Esophagus muscularis mucosa (tissue), 4 donors: ENCODE measurements around the gene UST. TPM values are rescaled to one million over a fixed set of nuclear protein-coding genes. Genes with fewer than 3 reads are reported as not detected.
A peak's percentile ranks its signal among the peaks of the same experiment; 100 is the strongest.

ENCODE experiments used
- DNase-seq: peaks from one replicate; pipeline ENCODE4 v3.0.0-alpha.2; 2017; ENCODE audit errors: extremely low spot score
- H3K27ac ChIP-seq, 4 donors: fragments of 200-600 bp; sonication (generic); replicated peaks in 1 of 4; 1 replicate in 3 of 4; 2 replicates in 1 of 4; pipeline ENCODE4 v1.5.1; 2016 to 2019; ENCODE audit warnings: mild to moderate bottlenecking in 1 of 4
- H3K27me3 ChIP-seq, 4 donors: fragments of 200-600 bp; sonication (generic); one replicate each; pipeline versions ENCODE4 v1.5.1 to v1.6.0; 2016 to 2019
- H3K36me3 ChIP-seq, 4 donors: fragments of 200-600 bp; sonication (generic); one replicate each; pipeline ENCODE4 v1.5.1; 2016 to 2019
- H3K4me1 ChIP-seq, 4 donors: fragments of 200-600 bp; sonication (generic); one replicate each; pipeline ENCODE4 v1.5.1; 2016 to 2019
- H3K4me3 ChIP-seq, 4 donors: fragments of 200-600 bp; sonication (generic); 1 replicate in 2 of 4; 2 replicates in 2 of 4; pipeline ENCODE4 v1.5.1; 2016 to 2019; ENCODE audit warnings: mild to moderate bottlenecking in 4 of 4, moderate library complexity in 1 of 4
- H3K9me3 ChIP-seq, 4 donors: fragments of 200-600 bp; sonication (generic); 1 replicate in 3 of 4; 2 replicates in 1 of 4; pipeline ENCODE4 v1.5.1; 2016 to 2019
- EP300 ChIP-seq: sonication (generic); formaldehyde crosslinking; IDR thresholded peaks from one replicate; pipeline ENCODE4 v1.6.1; 2017; ENCODE audit warnings: antibody characterized with exemption
- POLR2A ChIP-seq: fragments of 450-650 bp; IDR thresholded peaks from one replicate; pipeline ENCODE4 v1.6.1; 2017; ENCODE audit warnings: antibody characterized with exemption, moderate library complexity, mild to moderate bottlenecking, low read depth
- POLR2AphosphoS5 ChIP-seq, 2 donors: sonication (generic); formaldehyde crosslinking; IDR thresholded peaks; one replicate each; pipeline ENCODE4 v1.6.1; 2017; ENCODE audit warnings: antibody characterized with exemption in 2 of 2
- WGBS: methylation state at CpG from one replicate; pipeline ENCODE4 v1.1.5; 2018; 5-methylcytosine and 5-hydroxymethylcytosine counted together
- intact Hi-C: fragments of 100-400 bp; cut with DNase I; formaldehyde crosslinking; loops from one replicate; pipeline ENCODE4 v1.15.1; 2023
- total RNA-seq, 4 donors: library from RNA; depleted of rRNA; stranded (reverse); fragments of >200 nt; gene quantifications; one replicate each; pipeline versions ENCODE4 v1.1.0 to v1.2.1, GENCODE V29; 2016
- TF ChIP-seq, protein P1 (sequence below), 3 experiments: fragments of 200-600 bp in 2 of 3; fragments of 450-650 bp in 1 of 3; sonication (generic) in 2 of 3; IDR thresholded peaks; one replicate each; pipeline ENCODE4 v1.5.1; 2017 to 2019; ENCODE audit warnings: antibody characterized with exemption in 3 of 3, mild to moderate bottlenecking in 2 of 3, moderate library complexity in 1 of 3

UST gene
- total RNA-seq, 4 donors from 2014 or later, result 29.1 to 46.3 (median 32.4) TPM

DNA sequence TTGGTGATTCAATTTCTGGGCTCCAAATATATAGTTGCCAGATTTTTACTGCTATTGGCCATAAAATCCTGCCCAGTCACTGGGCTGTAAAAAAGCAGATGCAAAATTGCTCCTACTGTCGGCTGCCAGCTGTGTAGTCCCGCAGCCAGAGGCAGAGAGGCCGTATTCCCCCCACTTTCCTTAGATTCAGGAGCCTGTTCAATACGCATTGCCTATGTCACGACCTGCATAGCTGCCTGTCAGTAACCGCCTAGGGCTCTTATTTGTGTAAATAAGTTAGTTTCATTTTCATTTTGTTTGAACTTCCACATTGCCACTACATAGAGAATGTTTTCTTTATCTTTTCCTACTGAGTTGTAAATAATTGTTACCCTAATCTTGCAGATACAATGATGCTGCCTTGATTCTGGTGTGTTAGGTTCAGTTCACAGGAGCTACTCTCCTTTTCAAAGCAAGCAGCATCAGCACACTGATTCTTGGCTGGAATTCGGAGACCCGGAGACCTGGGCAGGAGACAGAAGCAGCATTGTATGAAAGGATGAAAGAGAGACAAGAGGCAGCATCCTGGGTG is 46.0 kb upstream of the UST start:
- H3K36me3 ChIP-seq, result no peaks in the 10 kb centered on the region
- peaks cover 15 to 22% (median 19%) of the 10 kb centered on the region in 4 donors for H3K4me1 ChIP-seq
- H3K4me3 ChIP-seq, result peak overlapping the region; percentile 26 to 48 (median 28)
- H3K27ac ChIP-seq, result peak overlapping the region in 2 of 4 donors; percentile 0 to 14
- no peak for TF ChIP-seq POLR2AphosphoS5 (IDR thresholded peaks at IDR 0.05)
- no peak for TF ChIP-seq EP300
- no peak for TF ChIP-seq POLR2A
- TF ChIP-seq, protein P1, sequence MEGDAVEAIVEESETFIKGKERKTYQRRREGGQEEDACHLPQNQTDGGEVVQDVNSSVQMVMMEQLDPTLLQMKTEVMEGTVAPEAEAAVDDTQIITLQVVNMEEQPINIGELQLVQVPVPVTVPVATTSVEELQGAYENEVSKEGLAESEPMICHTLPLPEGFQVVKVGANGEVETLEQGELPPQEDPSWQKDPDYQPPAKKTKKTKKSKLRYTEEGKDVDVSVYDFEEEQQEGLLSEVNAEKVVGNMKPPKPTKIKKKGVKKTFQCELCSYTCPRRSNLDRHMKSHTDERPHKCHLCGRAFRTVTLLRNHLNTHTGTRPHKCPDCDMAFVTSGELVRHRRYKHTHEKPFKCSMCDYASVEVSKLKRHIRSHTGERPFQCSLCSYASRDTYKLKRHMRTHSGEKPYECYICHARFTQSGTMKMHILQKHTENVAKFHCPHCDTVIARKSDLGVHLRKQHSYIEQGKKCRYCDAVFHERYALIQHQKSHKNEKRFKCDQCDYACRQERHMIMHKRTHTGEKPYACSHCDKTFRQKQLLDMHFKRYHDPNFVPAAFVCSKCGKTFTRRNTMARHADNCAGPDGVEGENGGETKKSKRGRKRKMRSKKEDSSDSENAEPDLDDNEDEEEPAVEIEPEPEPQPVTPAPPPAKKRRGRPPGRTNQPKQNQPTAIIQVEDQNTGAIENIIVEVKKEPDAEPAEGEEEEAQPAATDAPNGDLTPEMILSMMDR (IDR thresholded peaks at IDR 0.05), result no peak
- intact Hi-C loops, result no loop called here
- no peak for DNase-seq
- no peaks in the 10 kb centered on the region for H3K27me3 ChIP-seq
- H3K9me3 ChIP-seq, result no peaks in the 10 kb centered on the region
- WGBS, result 46% methylated on average over 8 of the region's 8 CpGs

DNA sequence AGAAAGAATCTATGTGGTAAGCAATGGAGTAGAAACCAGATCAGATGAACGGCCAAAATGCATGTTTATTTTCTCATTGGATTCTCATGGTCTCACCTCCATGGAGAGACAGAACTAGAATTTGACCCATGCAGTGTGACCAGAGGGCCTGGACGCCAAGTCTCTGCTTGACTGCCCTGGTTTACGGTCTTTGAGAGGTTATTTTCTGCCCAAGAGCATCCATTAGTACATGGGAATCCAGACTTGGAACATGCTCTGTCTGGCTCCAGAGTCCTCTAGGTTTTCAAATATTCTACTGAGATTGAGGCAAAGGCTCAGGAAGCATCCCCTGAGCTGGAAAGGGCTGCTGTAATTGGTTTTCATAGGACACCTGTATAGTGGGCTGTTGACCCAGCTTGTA is 45.5 kb upstream of the UST start:
- Histone ChIP-seq H3K36me3 (no peaks in the 10 kb centered on the region), H3K27me3 (no peaks in the 10 kb centered on the region), H3K9me3 (no peaks in the 10 kb centered on the region), H3K27ac (peak overlapping the region in 1 of 4 donors; percentile 14), H3K4me1 (peaks cover 15 to 22% (median 19%) of the 10 kb centered on the region in 4 donors), H3K4me3 (peak overlapping the region in 2 of 4 donors; percentile 29 to 48)
- no peak for DNase-seq
- TF ChIP-seq EP300 (no peak), POLR2AphosphoS5 (IDR thresholded peaks at IDR 0.05) (no peak), POLR2A (no peak)
- TF ChIP-seq, protein P1 (IDR thresholded peaks at IDR 0.05), result no peak
- intact Hi-C loops, result no loop called here
- WGBS, result 82% methylated on average over 3 of the region's 3 CpGs

DNA sequence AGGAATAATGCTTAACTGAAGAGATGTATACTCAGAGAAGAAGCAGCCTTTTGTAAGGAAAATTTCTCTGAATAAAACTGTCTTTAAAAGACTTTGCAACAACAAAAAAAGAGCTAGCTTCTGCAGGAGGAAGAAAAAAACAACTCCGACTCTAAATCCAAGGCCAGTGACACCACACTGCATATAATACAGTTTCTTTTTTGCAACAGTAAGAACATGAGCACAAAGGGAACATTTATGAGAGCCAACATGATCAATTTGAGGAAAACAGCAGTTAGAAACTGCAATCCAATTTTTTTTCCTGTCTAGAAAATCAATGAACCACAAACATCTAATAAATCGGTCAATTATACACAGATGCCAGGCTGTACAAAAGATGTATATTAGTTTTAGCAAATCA is 42.9 kb upstream of the UST start:
- intact Hi-C loops, result no loop called here
- H3K36me3 ChIP-seq, result no peaks in the 10 kb centered on the region
- no peak for DNase-seq
- no peaks in the 10 kb centered on the region for H3K9me3 ChIP-seq
- no peak overlapping the region for H3K4me3 ChIP-seq
- no peaks in the 10 kb centered on the region for H3K27me3 ChIP-seq
- H3K27ac ChIP-seq, result no peak overlapping the region
- peaks cover 15 to 24% (median 22%) of the 10 kb centered on the region in 4 donors for H3K4me1 ChIP-seq
- TF ChIP-seq, protein P1 (IDR thresholded peaks at IDR 0.05), result no peak
- TF ChIP-seq POLR2AphosphoS5 (IDR thresholded peaks at IDR 0.05) (no peak), POLR2A (no peak), EP300 (no peak)
- WGBS, result 82% methylated on average over 2 of the region's 2 CpGs

DNA sequence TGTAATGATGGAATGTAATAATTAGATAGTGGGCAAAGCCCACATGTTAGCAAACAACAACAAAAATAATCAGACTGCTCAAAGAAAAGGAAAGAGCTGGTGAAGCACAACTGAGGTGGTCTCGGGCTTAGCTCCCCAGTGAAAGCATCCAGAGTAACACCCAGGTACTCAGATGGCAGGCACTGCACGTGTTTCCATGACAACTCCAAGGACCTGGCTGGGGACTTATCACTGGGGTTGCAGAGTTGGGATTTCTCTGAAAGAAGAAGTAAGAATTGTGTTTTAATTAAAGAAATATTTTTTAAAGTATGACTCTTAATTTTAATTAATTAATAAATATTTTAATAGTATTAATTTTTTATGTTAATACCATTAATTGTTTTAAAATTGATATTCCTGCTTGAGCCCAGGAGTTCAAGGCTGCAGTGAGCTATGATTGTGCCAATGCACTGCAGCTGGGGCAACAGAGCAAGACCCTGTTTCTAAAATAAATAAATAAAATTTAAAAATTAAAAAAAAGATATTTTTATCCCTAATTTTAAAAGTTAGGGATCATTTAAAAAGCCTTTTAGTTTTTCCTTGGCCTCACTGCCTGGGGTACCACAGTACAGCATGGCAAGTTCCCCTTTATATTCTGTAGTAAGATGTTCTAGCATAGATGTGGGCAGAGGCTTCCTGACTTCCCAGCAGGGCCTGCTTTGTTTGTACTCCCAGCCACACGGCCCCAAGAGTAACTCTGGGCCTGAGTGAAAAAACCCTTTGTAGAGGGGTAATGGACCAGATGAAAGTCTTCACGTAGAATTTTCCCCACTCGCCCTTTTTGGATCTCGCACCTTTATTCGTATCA is 42.2 kb upstream of the UST start:
- no peak overlapping the region for H3K27ac ChIP-seq
- 87% methylated on average over 7 of the region's 7 CpGs for WGBS
- intact Hi-C loops, result no loop called here
- no peaks in the 10 kb centered on the region for H3K27me3 ChIP-seq
- no peaks in the 10 kb centered on the region for H3K36me3 ChIP-seq
- H3K9me3 ChIP-seq, result no peaks in the 10 kb centered on the region
- H3K4me3 ChIP-seq, result no peak overlapping the region
- H3K4me1 ChIP-seq, result peaks cover 12 to 27% (median 21%) of the 10 kb centered on the region in 4 donors
- no peak for DNase-seq
- no peak for TF ChIP-seq EP300

DNA sequence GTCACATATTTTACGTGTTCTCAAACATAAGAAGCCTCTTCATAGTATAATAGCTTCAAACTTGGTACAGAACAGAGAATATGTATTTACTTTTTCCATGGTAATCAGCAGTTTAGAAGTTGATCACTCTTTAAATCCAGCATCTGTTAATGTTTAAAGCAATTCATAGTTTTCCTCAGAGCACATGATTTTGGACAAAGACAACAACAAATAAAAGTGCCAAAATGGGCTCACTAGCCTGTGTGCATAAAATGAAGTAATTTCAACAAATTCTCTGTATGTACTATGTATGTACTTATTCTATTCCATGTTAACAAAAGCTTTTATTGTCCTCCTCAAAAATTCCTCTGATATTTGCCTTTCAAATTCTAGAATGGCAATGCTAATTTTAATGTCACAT is 38.1 kb upstream of the UST start:
- H3K4me3 ChIP-seq, result no peak overlapping the region
- TF ChIP-seq, protein P1 (IDR thresholded peaks at IDR 0.05), result no peak
- TF ChIP-seq POLR2A (no peak), EP300 (no peak)
- peaks cover 0 to 15% (median 5%) of the 10 kb centered on the region in 4 donors for H3K4me1 ChIP-seq
- intact Hi-C loops, result no loop called here
- H3K36me3 ChIP-seq, result no peaks in the 10 kb centered on the region
- H3K27ac ChIP-seq, result no peak overlapping the region
- no peak for DNase-seq
- no peaks in the 10 kb centered on the region for H3K27me3 ChIP-seq
- WGBS, result 83% methylated on average over 1 of the region's 1 CpG
- H3K9me3 ChIP-seq, result peaks cover 0 to 10% (median 0%) of the 10 kb centered on the region in 4 donors
